Measurements from ENCODE around the gene KLHL18.
A peak's percentile ranks its signal among the peaks of the same experiment; 100 is the strongest.
"Not testable (repeated sequence)": the region's sequence is repeated elsewhere in the genome, so short reads cannot be mapped to it uniquely, and the experiment has no call there.

The KLHL18 gene

DNA sequence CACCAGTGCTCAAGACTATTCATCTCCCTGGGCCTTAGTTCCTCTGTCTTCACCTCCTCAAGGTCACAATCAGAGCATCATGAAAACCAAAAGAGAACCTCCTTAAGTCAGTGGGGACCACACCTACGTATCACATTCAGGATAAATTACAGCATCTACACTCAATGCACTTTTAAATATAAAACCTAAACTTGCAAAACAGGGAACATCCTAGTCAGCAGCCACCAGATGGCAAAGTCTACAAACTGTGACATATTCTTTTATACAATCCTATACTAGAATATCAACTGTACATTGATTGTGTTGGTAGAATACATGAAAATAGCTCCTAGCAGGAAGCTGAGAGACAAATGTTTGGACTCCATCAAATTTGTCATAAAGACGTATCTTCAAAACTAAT lies 8.1 kb upstream of the KLHL18 start:
- no peak for DNase-seq (ENCODE audit: low spot score)

DNA sequence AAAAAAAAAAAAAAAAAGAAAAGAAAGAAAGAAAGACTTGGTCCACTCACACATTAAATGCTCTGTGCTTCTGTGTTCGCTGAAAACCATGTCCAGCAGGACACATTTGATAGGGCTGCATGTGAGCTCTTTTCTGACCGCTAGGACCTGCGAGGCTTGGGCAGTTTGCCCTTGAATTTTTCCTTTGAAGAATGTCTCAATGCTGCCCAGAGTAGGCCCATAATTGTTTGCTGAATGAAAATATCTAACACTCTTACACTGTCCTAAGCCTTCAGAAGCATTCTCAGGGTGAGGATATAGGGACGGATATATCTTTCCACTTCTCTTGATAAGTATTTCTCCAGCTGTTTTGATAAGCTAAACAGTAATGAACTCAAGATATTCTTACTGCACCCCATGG lies 6.2 kb upstream of the KLHL18 start:
- no peak for DNase-seq (ENCODE audit: low spot score)

GRCh38 chr3:47280519-47280918 lies 2.2 kb upstream of the KLHL18 start:
- DNase-seq (ENCODE audit: low spot score), result no peak

DNA sequence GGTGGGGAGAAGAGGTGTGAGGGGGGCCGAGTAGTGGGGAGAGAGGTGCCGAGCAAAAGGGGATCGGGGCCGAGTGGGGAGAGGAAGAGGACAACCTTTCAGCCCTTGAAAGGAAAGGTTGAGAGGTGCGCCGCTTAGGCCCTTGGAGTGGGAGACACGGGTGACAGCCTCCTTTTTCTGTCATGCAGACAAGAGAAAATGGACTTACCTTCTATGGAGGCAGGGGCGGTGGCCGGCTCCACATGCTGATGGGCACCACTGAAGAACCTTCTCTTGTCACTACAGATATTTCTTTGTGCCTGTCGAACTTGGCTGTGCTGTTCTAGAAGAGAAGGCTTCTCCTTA lies 421 bp downstream of the KLHL18 start:
- DNase-seq (ENCODE audit: low spot score), result peak; percentile 24

- DNase-seq (ENCODE audit: low spot score), result peak; percentile 21
These were observed 1.0 kb downstream of the KLHL18 start for GRCh38 chr3:47283591-47284364.

DNA sequence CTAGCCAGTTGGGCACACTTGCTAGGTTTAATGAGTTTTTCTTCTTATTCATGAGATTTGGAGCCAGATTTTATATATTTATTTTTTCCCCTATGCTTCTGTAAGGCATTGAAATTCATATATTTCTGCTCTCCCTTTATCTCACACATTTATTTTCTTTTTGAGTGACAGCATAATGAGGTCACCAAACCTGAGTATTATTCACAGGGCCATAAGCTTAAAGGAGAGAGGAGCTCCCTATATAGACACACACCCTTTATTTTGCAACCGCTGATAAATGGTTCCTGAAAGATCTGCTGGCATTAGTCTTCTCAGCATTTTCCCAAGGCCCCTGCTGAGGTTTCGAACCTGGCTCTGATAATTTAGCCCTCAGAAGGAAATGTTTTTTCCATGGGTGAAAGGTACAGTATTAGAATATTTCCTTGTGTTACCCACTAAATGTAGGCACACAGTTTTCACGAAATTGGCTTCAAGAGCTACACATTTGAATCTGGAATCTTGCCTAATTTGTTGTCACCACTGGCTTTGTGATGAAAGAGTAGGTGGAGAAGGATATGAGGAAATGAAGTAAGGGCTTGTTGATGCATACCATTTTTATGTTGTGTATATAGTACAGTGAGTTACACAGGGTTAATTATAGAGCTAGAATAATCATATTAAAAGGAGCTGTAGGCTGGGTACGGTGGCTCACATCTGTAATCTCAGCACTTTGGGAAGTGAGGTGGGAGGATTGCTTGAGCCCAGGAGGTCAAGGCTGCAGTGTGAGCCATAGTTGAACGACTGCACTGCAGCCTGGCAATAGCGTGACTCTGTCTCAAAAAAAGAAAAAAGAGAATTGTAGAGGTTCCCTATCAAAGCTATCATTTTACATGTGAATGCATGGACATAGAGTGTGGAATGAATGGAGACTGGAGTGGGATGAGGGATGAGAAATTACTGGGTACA lies 6.5 kb downstream of the KLHL18 start:
- DNase-seq (ENCODE audit: low spot score), result no peak

DNA sequence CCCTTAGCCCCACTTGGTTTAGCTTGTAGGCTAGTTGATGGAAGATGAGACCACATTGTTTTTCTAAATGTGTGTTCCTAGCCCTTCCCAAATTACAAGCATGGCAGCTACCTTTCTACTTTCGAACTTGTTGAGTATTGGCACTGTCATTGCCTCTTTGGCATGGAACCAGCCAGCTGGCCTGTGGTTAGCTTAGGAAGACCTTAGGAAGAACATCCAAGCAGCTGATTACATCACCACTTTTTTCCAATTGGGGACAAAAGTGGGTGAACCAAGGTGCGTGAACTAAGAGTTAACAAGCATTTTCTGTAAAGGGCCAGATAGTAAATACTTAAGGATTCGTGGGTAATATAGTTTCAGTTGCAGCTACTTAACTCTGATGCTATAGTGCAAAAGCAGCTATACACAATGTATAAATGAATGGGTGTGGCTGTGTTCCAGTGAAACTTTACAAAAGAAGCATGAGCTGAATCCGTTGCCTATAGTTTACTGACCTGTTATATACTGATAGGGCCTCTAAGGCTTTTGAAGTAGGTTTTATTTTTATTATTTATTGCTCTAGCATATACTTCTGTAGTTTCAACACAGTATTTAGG lies 8.5 kb downstream of the KLHL18 start:
- DNase-seq (ENCODE audit: low spot score), result no peak

GRCh38 chr3:47291754-47292420 lies 9.1 kb downstream of the KLHL18 start:
- DNase-seq (ENCODE audit: low spot score), result not testable (repeated sequence)

GRCh38 chr3:47293822-47294221 lies 11.1 kb downstream of the KLHL18 start:
- no peak for DNase-seq (ENCODE audit: low spot score)

GRCh38 chr3:47294392-47294791 lies 11.6 kb downstream of the KLHL18 start:
- DNase-seq (ENCODE audit: low spot score), result no peak

- no peak for DNase-seq (ENCODE audit: low spot score)
These were observed 12.6 kb downstream of the KLHL18 start for GRCh38 chr3:47295322-47295721.

DNA sequence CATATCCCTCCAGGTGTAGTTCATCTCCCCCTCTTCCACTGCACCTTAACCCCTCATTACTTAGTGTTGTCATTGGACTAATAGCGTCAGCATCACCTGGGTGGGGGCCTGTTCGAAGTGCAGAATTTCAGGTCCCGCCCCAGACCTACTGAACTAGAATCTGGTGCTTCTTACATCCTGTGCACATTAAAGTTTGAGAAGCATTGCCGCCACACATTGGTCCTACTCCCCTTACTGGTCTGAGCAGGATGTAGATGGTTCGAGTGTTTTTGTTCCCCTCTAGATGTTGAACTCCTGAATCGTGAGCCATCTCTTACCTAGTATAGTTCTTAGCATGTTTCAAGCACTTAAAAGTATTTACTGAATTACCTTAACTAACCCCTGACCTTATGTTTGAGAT lies 13.2 kb downstream of the KLHL18 start:
- no peak for DNase-seq (ENCODE audit: low spot score)

GRCh38 chr3:47296562-47297302 lies 14.0 kb downstream of the KLHL18 start:
- DNase-seq (ENCODE audit: low spot score), result no peak

- no peak for DNase-seq (ENCODE audit: low spot score)
These were observed 15.7 kb downstream of the KLHL18 start for GRCh38 chr3:47298439-47298838.

DNA sequence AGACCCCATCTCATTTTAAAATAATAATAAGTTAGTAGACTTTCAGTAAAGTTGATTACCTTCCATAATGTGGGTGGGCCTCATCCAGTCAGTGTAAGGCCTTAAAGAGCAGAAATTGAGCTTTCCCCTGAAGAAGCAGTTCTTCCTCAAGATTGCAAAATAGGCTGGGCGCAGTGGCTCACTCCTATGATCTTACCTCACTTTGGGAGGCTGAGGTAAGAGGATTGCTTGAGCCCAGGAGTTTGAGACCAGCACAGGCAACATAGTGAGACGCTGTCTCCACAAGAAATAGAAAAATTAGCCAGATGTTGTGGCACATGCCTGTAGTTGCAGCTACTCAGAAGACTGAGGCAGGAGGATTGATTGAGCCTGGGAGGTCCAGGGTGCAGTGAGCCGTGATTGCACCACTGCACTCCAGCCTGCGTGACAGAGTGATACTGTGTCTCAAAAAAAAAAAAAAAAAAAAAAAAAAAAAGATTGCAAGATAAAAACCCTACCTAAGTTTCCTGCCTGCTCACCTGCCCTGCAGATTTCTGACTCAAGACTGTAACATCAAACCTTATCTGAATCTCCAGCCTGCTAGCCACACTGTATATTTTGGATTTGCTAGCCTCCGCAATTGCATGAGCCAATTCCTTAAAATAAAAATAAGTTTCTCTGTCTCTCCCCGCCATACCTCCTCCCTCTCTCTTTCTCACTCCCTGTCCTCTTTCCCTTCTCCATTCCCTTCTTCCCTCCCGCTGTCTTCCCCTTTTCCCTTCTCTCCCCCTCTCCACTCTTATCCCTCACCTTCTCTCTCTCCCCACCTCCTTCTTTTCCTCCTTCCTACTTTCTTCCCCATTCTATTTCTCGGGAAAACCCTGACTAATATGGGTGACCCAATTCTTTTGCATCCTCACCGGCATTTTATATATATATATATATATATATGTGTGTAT lies 16.9 kb downstream of the KLHL18 start:
- no peak for DNase-seq (ENCODE audit: low spot score)

DNA sequence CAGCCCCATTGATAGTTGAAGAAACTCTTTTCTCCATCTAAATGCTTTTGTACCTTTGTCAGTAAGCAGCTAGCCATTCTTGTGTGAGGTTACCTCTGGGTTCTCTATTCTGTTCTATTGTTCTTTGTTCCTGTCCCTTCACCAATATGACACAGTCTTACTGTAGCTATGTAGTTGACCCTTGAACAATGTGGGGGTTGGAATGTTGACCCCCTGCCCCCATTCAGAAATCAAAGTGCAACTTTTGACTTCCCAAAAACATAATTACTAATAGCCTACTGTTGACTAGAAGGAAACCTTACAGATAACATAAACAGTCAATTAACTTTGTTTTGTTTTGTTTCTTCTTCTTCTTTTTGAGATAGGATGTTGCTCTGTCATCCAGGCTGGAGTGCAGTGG lies 18.7 kb downstream of the KLHL18 start:
- DNase-seq (ENCODE audit: low spot score), result no peak

DNA sequence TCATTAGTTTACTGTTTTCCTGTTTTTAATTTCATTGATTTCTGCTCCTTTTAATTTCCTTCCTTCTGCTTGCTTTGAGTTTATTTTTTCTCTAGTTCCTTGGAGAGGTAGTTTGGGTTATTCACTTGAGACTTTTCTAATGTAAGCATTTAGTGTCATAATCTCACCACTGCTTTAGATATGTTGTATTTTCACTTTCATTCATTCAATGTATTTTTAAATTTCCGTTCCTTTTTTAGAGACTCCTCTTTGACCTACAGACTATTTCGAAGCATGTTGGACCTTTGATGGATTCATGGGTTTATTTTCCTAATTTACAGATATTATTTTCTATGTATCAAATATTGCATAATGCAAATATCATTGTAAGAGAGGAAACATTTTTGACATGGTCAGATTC lies 23.3 kb downstream of the KLHL18 start:
- no peak for DNase-seq (ENCODE audit: low spot score)

- not testable (repeated sequence) for DNase-seq (ENCODE audit: low spot score)
These were observed 26.5 kb downstream of the KLHL18 start for GRCh38 chr3:47309231-47309630.

GRCh38 chr3:47310391-47310790 lies 27.6 kb downstream of the KLHL18 start:
- no peak for DNase-seq (ENCODE audit: low spot score)

GRCh38 chr3:47313341-47314055 lies 30.8 kb downstream of the KLHL18 start:
- DNase-seq (ENCODE audit: low spot score), result no peak
